Progenitor cell of endocrine pancreas (in vitro differentiated cells): ENCODE results near the gene KICS2. TPM values are rescaled to one million over a fixed set of nuclear protein-coding genes. Genes with fewer than 3 reads are reported as not detected.
"Not testable (repeated sequence)": the region's sequence is repeated elsewhere in the genome, so short reads cannot be mapped to it uniquely, and the experiment has no call there.

ENCODE experiments used
- DNase-seq: peaks from one replicate; pipeline ENCODE4 v3.0.0; 2021; ENCODE audit warnings: low spot score; ENCODE audit not compliant: unreplicated experiment
- H3K27ac Mint-ChIP-seq: 2 replicates; pipeline ENCODE4 v1.8.0; 2021; ENCODE audit warnings: mild to moderate bottlenecking, moderate library complexity, mixed read lengths
- H3K27me3 Mint-ChIP-seq: 2 replicates; pipeline ENCODE4 v1.8.0; 2021; ENCODE audit warnings: mixed read lengths
- H3K36me3 Mint-ChIP-seq: 2 replicates; pipeline ENCODE4 v1.8.0; 2022; ENCODE audit warnings: mixed read lengths; ENCODE audit not compliant: insufficient read depth
- H3K4me1 Mint-ChIP-seq: 2 replicates; pipeline ENCODE4 v1.8.0; 2021; ENCODE audit warnings: low read depth, mixed read lengths
- H3K4me3 Mint-ChIP-seq: 2 replicates; pipeline ENCODE4 v1.8.0; 2021; ENCODE audit warnings: low read depth, mild to moderate bottlenecking, moderate library complexity, mixed read lengths
- H3K9me3 Mint-ChIP-seq: 2 replicates; pipeline ENCODE4 v1.8.0; 2021; ENCODE audit warnings: low read depth, mixed read lengths
- CTCF ChIP-seq: fragments of 200-600 bp; sonication (generic); IDR thresholded peaks from one replicate; pipeline ENCODE4 v1.5.0; 2021; ENCODE audit warnings: antibody characterized with exemption, mild to moderate bottlenecking; ENCODE audit not compliant: unreplicated experiment
- total RNA-seq: library from RNA; stranded (reverse); gene quantifications from 2 replicates; pipeline ENCODE4 v1.2.1, GENCODE V29; 2021

Gene KICS2
- total RNA-seq, 1 donor from 2014 or later, result 6.4 TPM

GRCh38 chr12:64207453-64207852, 14.6 kb downstream of the KICS2 start:
- Mint-ChIP-seq H3K27me3 (no peaks in the 10 kb centered on the region), H3K4me1 (no peaks in the 10 kb centered on the region), H3K4me3 (no peak overlapping the region), H3K27ac (no peak overlapping the region), H3K36me3 (peaks cover 6% of the 10 kb centered on the region), H3K9me3 (no peaks in the 10 kb centered on the region)
- TF ChIP-seq CTCF, result no peak
- DNase-seq, result no peak

GRCh38 chr12:64205542-64205941, 16.6 kb downstream of the KICS2 start:
- no peaks in the 10 kb centered on the region for H3K9me3 Mint-ChIP-seq
- H3K4me1 Mint-ChIP-seq, result no peaks in the 10 kb centered on the region
- no peak for DNase-seq
- TF ChIP-seq CTCF, result no peak
- no peak overlapping the region for H3K4me3 Mint-ChIP-seq
- no peak overlapping the region for H3K27ac Mint-ChIP-seq
- no peaks in the 10 kb centered on the region for H3K27me3 Mint-ChIP-seq
- peaks cover 7% of the 10 kb centered on the region for H3K36me3 Mint-ChIP-seq

- no peak for DNase-seq
- TF ChIP-seq CTCF, result no peak
- no peaks in the 10 kb centered on the region for H3K9me3 Mint-ChIP-seq
- no peaks in the 10 kb centered on the region for H3K27me3 Mint-ChIP-seq
- no peak overlapping the region for H3K4me3 Mint-ChIP-seq
- H3K27ac Mint-ChIP-seq, result no peak overlapping the region
- no peaks in the 10 kb centered on the region for H3K4me1 Mint-ChIP-seq
- peaks cover 7% of the 10 kb centered on the region for H3K36me3 Mint-ChIP-seq
These were observed 18.3 kb downstream of the KICS2 start for GRCh38 chr12:64203775-64204174.

GRCh38 chr12:64203036-64203435, 19.1 kb downstream of the KICS2 start:
- TF ChIP-seq CTCF, result no peak
- Mint-ChIP-seq H3K4me1 (no peaks in the 10 kb centered on the region), H3K27me3 (no peaks in the 10 kb centered on the region), H3K4me3 (no peak overlapping the region), H3K9me3 (no peaks in the 10 kb centered on the region), H3K36me3 (peaks cover 7% of the 10 kb centered on the region), H3K27ac (no peak overlapping the region)
- DNase-seq, result no peak

- H3K4me1 Mint-ChIP-seq, H3K27ac Mint-ChIP-seq, H3K4me3 Mint-ChIP-seq, H3K36me3 Mint-ChIP-seq, H3K27me3 Mint-ChIP-seq, DNase-seq, H3K9me3 Mint-ChIP-seq: not testable (repeated sequence)
These were observed 26.3 kb downstream of the KICS2 start for GRCh38 chr12:64195841-64196240.

- Mint-ChIP-seq H3K4me3 (no peak overlapping the region), H3K4me1 (no peaks in the 10 kb centered on the region), H3K9me3 (no peaks in the 10 kb centered on the region), H3K27ac (no peak overlapping the region), H3K27me3 (no peaks in the 10 kb centered on the region), H3K36me3 (peaks cover 7% of the 10 kb centered on the region)
- TF ChIP-seq CTCF, result no peak
- DNase-seq, result no peak
These were observed 27.6 kb downstream of the KICS2 start for GRCh38 chr12:64194333-64195149.
